HG03025 (cell line): ENCODE results near the gene MTPN.

Source experiments
- ATAC-seq: cut with Tn5 transposase; IDR thresholded peaks from one replicate; pipeline ENCODE4 v1.9.1; 2021; ENCODE audit warnings: mild to moderate bottlenecking, moderate library complexity; ENCODE audit not compliant: unreplicated experiment, low FRiP score

The MTPN gene

DNA sequence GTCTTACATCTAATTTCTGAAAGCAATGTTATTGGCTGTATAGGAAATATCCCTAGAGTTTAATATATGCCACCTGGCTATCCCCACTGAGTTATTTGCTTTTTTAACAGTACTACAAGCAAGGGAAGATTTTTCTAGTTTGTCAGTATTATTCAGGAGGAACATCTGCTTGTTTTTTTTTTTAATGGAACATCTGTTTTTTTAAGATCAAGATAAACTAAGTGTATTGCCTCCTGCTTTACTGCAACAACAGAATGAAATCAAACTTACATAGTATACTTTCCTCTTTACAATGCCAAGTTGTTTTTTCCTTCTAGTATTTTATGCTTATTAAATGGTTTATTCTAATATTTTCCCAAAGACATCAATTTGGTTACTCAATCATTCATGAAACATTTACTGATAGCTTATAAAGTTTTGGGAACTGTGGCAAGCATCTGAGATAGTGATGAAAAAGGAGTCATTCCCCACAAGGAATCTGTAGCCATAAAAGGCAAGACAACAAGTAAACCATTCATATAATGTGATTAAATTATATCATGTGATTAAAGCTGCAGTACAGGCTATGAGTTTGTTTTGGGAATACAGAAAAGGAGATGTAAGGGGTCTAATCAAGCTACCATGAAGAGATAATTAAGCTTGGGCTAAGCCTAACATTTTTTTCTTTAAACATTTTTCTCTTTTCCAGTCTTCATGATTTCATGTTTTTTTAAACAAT, 17.4 kb downstream of the MTPN start:
- ATAC-seq, result no peak

DNA sequence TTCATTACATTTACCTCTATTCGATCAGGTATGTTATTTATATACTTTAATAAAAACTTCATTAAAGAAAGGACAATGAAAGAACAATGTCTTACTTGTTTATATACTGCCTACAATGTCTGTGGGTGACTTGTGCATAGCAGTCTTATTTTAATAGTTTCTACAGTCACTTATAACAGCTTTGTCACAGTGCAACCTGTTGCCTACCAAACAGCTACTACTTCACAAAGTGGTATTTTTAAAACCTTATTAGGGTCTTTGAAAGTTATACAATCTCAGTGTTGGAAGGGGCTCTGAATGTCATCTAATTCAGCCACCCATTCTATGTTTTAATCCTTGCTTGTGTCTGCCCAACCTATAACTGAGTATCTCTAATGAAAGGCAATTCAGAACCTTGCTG, 19.0 kb downstream of the MTPN start:
- ATAC-seq, result no peak

DNA sequence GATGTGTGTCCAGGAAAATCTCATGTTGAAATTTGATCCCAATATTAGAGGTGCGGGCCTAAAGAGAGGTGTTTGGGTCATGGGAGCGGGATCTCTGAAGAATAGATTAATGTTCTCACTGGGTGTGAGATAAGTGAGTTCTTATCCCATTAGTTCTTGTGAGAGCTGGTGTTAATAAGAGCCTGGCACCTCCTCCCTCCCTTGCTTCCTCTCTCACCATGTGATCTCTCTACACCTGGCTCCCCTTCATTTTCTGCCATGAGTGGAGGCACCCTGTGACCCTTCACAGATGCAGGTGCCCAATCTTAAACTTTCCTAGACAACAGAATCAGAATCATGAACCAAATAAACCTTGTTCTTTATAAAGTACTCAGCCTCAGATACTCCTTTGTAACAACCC, 19.5 kb downstream of the MTPN start:
- ATAC-seq, result no peak

DNA sequence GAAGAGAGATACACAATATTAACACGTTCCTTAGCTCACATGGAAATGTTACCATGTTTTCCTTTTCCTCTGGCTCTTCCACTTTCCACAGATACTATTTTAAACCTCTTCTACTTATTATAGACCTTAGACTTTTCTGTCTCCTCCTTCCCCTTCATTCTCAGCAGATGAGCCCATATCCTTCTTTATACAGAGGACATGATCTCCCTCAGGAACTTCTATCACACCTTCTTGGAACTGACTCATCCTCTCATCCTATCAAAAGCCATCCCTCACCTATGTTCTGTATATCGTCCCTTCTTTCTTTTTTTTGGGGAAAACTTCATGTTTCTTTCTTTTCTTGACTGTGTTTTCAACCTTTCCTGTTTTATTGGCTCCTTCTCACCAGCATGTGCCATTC, 20.8 kb downstream of the MTPN start:
- no peak for ATAC-seq

DNA sequence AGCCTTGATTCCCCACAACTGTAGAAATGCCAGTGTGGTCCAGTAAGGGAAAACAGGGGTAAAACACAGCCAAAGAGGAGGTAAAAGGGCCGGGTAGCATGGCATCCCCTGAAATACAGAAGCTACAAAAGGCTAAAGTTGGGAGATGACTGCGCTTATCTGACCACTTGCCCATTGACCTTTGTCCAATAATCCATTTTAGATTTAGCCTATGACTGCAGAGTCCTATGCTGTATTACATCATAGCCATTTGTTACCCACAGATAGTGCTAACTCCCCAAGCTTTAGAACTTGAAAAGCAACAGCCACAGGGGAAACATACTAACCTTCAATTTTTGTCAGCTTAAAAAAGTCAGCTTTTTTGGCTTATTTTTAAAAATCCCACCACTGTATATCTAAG, 26.2 kb downstream of the MTPN start:
- no peak for ATAC-seq

DNA sequence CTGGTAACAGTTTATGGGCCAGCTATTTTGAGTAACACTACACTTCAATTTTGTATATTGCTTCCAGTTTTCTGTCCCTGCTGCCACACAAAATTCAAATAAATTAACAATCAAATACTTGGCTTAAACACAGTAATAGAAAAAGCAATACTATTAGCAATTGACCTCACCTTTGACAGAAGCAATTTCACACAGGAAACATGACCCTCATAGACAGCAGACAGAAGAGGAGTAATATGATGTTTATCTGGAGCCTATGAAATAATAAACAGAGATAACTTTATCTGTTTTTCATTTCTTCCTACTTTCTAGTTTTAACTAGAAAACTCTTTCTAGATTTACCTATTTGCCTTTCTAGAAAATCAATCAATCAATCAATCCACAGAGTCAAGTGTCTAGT, 26.7 kb downstream of the MTPN start:
- no peak for ATAC-seq

DNA sequence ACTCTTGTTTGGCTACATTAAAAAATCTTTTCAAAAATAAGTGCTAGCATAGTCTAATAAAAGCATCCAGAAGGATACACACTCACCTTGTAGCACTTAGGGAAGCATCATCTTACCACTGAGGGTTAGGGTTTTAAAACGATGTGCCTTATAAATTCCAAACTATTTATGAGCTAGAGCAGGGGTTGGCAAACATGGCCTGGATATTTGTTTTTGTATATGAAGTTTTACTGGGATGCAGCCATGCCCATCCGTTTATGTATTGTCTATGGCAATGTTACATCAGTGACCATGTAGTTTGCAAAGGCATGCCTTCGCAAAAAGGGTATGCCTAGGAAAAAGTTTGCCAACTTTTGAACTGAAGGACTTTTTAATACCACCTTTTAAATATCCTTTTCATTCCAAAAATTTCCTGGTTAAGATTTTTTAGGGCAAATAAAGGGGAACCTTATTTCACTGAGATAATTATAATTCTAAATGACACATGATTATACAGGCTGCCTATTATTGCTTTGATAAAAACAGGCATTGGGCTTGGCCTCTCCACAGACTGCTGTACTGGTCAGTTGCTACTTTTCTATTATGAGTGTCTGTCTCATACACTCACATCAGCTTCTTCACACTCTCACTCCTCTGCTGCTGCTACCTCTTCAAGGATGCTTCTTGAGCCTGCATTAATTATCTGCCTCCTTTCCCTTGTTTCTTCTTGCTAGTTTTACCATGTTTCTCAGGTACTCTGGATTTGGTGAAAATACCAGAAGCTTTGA, 30.7 kb downstream of the MTPN start:
- ATAC-seq, result no peak

DNA sequence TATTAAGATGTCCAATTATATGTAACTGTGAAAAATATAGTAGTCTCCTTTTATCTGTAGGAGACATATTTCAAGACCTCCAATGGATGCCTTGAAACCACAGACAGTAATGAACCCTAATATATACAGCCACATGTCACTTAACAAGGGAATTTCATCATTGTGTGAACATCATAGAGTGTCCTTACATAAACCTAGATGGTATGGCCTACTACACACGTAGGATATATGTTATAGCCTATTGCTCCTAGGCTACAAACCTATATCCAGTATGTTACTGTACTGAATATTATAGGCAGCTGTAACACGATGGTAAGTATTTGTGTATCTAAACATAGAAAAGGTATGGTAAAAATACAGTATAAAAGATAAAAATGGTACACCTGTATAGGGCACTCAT, 32.4 kb downstream of the MTPN start:
- ATAC-seq, result no peak

DNA sequence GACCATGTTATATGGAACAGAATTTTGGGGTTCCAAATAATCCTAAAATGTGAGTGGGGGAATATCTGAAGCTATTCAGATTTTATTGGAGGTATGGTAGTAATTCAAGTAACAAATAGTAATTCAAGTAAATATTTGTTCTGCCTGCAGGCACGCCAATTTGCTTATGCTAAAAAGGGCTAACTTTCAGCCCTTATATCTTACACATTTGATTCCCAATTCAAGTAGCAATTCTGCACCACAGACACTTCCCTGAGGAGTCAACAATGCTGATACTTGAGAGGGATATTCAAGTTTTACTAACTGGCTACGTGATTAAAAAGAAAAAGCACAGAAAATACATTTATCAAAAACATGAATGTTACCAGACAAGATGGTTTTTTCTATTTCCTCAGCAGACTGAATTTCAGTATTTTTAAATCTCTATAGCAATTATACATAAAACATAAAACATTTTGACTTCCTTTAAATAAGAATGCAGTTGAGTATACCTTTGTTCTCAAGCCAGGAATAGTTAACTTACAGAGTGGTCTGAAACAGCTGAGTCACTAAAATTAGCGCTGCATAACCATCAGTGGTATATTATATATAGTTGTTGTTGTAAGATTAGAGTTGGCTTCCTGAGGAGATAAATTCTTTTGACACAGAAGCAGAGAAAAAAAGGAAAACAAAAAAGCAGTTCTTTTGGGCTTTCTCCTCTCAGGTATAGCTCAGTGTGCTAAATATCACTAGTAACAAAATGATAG, 33.9 kb downstream of the MTPN start:
- ATAC-seq, result no peak

DNA sequence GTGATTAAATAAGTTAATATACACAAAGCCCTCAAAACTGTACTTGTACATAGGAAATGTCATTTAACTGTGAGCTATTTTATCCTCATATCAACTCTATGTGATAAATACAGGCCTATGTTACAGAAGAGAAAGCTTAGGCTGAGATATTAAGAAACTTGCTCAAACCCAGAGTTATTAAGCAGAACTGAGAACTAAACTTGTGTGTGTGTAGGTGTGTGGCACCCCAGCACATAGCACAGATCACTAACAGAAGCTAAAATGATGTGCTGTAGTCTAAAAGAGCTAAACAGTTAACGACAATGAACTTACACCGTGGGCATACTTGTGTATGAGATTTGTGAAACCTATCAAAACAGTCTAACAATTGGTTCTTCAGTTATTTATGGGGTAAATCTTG, 34.5 kb downstream of the MTPN start:
- peak; percentile 82 for ATAC-seq

DNA sequence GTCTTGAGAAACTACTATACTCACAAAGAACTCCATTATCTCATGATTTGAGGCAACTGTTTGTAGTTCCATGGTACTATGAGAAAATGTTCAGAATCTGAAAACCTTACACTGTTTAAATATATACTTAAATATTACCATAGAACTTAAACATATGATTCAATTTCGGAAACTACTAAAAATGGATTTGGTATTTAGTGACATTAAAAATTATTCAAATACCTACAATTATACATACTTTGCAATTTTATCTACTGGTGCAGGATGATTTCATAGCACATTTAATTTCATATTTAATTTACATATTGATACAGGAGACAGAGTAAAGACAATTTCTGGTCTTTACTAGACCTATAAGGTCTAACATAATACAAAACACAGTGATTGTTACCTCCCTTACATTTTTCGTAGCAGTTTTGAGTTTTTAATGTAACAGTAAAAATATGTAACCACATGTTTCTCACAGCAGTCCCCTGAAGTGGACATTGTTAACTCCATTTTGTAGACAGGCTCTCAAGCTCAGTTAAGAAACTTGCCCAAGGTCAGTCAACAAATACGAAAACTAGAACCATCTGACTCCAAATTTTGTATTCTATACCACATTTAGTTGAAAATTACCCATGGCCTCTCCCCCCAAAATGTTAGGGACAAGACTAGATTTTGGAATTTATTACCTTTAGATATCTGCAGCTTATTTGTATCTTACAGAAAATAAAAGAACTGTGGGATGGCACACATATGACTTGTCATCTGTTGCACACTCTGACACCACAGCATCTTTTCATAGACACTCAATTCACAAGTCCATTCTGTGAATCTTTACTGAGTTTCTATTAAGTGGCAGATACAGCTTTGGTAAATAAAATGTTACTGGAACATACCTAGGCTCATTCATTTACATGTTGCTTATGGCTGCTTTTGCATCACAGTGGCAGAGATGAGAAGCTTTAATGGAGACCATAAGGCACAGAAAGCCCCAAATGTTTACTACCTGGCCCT, 36.8 kb downstream of the MTPN start:
- ATAC-seq, result no peak

DNA sequence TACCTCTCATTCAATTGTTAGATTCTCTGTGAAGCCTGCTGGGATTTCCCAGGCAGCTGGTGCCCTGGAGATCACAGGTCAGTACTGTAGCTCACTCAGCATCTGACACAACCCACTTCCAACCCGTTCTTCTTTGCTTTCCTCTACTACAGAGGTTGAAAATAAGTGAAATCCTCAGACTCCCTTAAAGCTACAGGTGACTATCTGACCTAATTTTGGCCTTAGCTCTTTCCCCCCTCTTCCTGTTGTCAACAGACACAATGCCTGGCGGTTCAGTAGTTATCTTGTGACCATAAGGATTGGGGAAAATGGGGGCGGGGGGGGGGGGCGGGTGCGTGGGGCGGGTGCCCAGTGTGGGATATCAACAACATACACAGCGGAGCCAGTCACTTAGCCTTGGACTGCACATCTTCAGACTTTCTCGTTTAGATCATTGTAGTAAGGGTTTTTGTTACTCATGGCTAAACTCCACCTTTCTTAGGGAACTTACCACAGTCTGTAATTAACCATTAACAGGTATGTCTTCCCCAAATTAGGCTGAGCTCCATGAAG, 37.8 kb downstream of the MTPN start:
- ATAC-seq, result no peak

DNA sequence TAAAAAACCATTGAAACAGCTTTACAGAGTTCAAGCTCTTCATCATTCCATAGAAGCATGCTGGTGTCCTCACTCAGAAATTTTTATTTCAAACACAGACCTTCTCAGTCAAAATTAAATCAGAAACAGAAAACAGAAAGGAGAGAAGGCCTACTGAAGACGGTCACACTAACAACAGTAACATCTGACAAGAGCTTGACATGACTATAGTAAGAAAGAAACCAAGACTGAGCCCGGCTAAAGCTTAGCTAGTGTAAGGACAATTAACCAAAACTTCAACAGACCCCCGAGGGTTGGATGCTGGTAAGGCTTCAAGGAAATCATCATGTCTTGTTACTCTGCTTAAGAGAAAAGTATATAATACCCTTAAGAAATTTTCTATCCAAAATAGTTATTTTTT, 38.6 kb downstream of the MTPN start:
- ATAC-seq, result no peak

DNA sequence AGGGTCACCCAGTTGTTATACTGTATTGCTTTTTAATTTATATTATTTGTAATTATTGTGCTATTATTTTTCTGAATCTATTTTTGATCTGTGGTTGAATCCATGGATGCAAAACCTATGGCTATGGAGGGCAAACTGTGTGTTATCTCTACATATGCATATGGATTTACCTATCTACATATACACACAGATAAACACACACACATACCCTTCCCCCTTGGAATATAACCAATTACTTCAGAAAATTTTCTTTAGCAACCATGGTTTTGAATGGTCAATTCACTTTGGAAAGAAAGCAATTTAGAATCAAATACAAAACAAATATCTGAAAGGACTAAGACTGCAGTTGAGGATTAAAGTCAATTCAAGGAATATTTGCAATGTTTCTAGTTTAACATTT, 39.1 kb downstream of the MTPN start:
- no peak for ATAC-seq

DNA sequence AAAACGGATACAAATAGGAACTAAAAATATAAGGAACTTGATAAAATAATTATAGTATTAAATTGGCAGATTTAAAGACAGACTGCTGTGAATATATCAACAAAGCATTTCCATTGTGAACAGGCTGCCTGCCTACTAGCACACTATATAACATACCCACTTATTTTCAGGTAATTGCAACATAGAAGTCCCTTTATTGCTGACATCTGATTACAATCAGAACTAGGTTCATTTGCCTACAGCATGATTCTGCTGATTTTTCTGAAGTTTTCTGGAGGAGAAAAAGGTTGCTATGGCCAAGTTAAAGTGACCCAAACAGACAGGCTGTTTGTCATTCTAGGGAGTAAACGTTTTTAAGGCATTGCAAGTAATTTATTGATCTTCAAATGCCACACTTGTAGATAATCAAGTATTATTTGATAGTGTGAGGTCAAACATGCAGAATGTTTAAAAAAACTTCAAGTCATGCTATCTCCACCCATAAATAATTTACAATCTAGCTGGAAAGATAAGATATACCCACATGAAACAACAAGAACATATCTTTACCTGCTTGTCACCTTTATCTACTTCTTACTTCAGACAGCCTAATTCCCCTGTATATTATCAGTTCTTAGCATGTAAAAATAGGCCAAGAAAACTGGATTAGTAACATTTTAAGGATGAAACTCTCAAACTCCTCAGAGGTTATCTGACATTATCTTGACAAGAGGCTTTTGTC, 40.5 kb downstream of the MTPN start:
- no peak for ATAC-seq

DNA sequence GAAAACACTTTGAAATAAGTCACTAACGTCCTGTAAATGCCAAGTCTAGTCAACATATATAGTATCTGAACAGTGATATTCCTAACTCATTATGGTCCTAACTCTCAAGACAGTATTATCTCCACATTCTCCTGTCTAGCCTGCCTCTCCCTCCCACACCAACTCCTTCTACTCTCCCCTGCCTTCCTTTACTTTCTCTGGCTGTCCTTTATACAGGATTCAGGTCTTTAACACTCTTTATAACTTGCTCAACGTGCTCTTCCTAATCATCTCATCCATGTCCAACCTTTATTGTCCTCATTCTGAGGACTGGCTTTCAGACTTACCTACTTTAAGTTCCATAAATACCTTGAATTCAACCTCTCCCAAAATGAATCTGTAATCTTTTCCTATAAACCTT, 42.5 kb downstream of the MTPN start:
- no peak for ATAC-seq

DNA sequence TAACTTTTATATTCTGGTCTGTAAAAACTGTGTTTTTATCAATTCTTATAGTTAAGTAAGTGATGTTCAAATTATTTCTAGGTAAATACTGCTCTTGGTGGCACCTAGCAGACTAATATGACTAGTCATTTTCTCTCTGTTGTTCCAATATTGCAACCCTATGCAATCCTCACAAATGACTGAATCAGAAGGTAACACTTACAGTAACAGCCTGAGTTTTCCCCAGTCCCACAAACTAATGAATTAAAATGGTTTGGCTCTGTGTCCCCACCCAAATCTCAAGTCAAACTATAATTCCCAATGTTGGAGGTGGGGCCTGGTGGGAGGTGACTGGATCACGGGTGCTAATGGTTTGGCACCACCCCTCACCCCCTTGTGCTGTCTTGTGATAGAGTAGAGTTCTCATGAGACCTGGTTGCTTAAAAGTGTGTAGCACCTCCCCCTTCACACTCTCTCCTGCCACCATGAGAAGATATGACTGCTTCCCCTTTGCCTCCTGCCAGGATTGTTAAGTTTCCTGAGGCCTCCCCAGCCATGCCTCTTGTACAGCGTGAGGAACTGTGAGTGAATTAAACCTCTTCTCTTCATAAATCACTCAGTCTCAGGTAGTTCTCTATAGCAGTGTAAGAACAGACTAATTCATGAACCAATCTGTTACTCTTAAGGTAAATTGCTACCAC, 43.5 kb downstream of the MTPN start:
- no peak for ATAC-seq

DNA sequence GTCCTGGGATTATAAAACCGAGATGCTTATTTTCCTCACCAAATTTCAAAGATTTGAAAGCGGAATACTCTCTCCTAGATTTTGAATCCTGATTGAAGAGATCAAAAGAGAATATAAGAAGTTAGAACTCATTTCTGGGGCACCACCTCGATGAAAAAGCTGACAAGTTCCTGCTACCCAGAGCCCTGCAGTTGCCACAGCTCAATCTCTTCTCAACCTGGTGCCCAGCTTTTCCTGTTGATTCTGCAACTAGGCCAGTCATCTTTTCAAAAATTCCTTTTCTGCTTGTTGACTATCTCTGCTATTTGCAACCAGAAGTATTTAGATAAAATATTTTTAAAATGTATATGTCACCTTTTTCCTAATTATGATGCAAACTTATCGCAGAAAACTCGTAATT, 45.0 kb downstream of the MTPN start:
- no peak for ATAC-seq
